ENCODE results near the gene SLC6A7.

- TF ChIP-seq TAF1 (IDR thresholded peaks at IDR 0.05; ENCODE audit: low read depth), result no peak
- no peak for TF ChIP-seq EP300 (IDR thresholded peaks at IDR 0.05; ENCODE audit: borderline replicate concordance)
- no peak for TF ChIP-seq TCF12 (IDR thresholded peaks at IDR 0.05; ENCODE audit: low read depth)
- TF ChIP-seq REST (IDR thresholded peaks at IDR 0.05; ENCODE audit: low read depth), result no peak
- no peak for TF ChIP-seq TEAD4 (IDR thresholded peaks at IDR 0.05)
- no peak for TF ChIP-seq ZBTB7A (IDR thresholded peaks at IDR 0.05; ENCODE audit: low read depth)
These were observed 32.7 kb upstream of the SLC6A7 start for GRCh38 chr5:150157168-150157567.

Measured in Ishikawa (cell line).